GM19351 (cell line): ENCODE data around the gene GFRA1.
"Not testable (repeated sequence)": the region's sequence is repeated elsewhere in the genome, so short reads cannot be mapped to it uniquely, and the experiment has no call there.

Source experiments
- ATAC-seq: cut with Tn5 transposase; IDR thresholded peaks from one replicate; pipeline ENCODE4 v1.9.1; 2021; ENCODE audit warnings: mild to moderate bottlenecking, moderate library complexity; ENCODE audit not compliant: unreplicated experiment

The GFRA1 gene

GRCh38 chr10:116073510-116073909, 199.5 kb downstream of the GFRA1 start:
- ATAC-seq = no peak

- no peak for ATAC-seq
Observed at GRCh38 chr10:116073001-116073400, 200.0 kb downstream of the GFRA1 start.

- no peak for ATAC-seq
Observed at GRCh38 chr10:116071453-116072148, 201.4 kb downstream of the GFRA1 start.

- no peak for ATAC-seq
Observed at GRCh38 chr10:116070743-116071320, 202.2 kb downstream of the GFRA1 start.

GRCh38 chr10:116069856-116070255, 203.2 kb downstream of the GFRA1 start:
- ATAC-seq = no peak

- ATAC-seq = no peak
Observed at GRCh38 chr10:116067825-116068224, 205.2 kb downstream of the GFRA1 start.

GRCh38 chr10:116063107-116063506, 209.9 kb downstream of the GFRA1 start:
- no peak for ATAC-seq

- no peak for ATAC-seq
Observed at GRCh38 chr10:116060864-116061263, 212.1 kb downstream of the GFRA1 start.

- ATAC-seq = no peak
Observed at GRCh38 chr10:116059320-116059719, 213.7 kb downstream of the GFRA1 start.

GRCh38 chr10:116056445-116057293, 216.3 kb downstream of the GFRA1 start:
- ATAC-seq = no peak

- no peak for ATAC-seq
Observed at GRCh38 chr10:116055917-116056252, 217.1 kb downstream of the GFRA1 start.

GRCh38 chr10:116055252-116055916, 217.6 kb downstream of the GFRA1 start:
- ATAC-seq = no peak

GRCh38 chr10:116053910-116054309, 219.1 kb downstream of the GFRA1 start:
- ATAC-seq = no peak

GRCh38 chr10:116053009-116053730, 219.8 kb downstream of the GFRA1 start:
- not testable (repeated sequence) for ATAC-seq

GRCh38 chr10:116052522-116052921, 220.5 kb downstream of the GFRA1 start:
- ATAC-seq = not testable (repeated sequence)

- ATAC-seq = no peak
Observed at GRCh38 chr10:116049974-116050304, 223.1 kb downstream of the GFRA1 start.

GRCh38 chr10:116049158-116049973, 223.6 kb downstream of the GFRA1 start:
- ATAC-seq = no peak

- ATAC-seq = no peak
Observed at GRCh38 chr10:116045366-116046356, 227.3 kb downstream of the GFRA1 start.

GRCh38 chr10:116044801-116045248, 228.2 kb downstream of the GFRA1 start:
- ATAC-seq = no peak
